ENCODE measurements around the gene TACSTD2.

TACSTD2 gene

DNA sequence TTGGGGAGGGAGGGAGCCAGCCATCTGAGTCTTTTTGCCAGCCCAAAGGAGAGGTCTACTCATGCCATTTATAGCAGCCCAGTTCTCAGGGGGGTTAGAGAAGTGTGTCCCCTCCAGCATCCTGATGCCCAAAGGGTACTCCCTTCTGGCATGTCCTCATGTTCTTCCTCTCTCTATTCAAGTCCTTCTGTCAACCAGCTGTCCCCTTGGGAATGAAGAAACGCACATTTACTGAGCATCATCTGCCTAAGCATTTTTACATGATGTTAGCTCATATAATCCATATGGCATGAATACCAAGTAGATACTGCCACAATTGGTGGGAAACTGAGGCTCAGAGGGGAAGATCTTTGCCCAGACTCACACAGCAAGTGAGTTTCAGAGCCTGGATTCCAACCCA, 14.8 kb upstream of the TACSTD2 start:
- ChIA-PET CTCF (interaction anchor here (0.9 to 1.5 kb wide), 4 partner anchors 8 to 45 kb away, joined by 3 read pairs; partner anchors contain the start of gene OMA1), POLR2A (no interaction called here)
- no peak for TF ChIP-seq CTCF (IDR thresholded peaks at IDR 0.05; ENCODE audit: insufficient read depth, low read length, missing control alignments)
- no peak overlapping the region for H3K4me3 ChIP-seq (ENCODE audit: low read depth, low read length)
- no peak for DNase-seq (ENCODE audit: low read depth, low spot score)

- H3K4me3 ChIP-seq (ENCODE audit: low read depth, low read length), result no peak overlapping the region
- POLR2A ChIA-PET, result no interaction called here
- CTCF ChIA-PET, result interaction anchor here (0.7 kb wide), 1 partner anchor 8 kb away, joined by 3 read pairs; no protein-coding TSS in a partner anchor
- TF ChIP-seq CTCF (IDR thresholded peaks at IDR 0.05; ENCODE audit: insufficient read depth, low read length, missing control alignments), result no peak
- DNase-seq (ENCODE audit: low read depth, low spot score), result no peak
Observed at GRCh38 chr1:58590019-58590418, 13.0 kb upstream of the TACSTD2 start.

DNA sequence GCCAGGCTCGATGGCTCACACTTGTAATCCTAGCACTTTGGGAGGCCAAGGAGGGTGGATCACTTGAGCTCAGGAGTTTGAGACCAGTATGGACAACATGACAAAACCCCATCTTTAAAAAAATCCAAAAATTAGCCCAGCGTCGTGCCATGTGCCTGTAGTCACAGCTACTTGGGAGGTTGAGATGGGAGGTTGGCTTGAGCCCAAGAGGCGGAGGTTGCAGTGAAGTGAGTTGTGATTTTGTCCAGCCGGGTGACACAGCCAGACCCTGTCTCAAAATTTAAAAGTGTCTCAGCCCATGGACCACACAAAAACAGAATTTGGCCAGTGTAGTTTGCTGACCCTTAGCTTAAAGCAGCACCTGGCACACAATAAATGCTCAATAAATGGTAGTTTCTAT, 11.3 kb upstream of the TACSTD2 start:
- POLR2A ChIA-PET, result no interaction called here
- H3K4me3 ChIP-seq (ENCODE audit: low read depth, low read length), result no peak overlapping the region
- no peak for TF ChIP-seq CTCF (IDR thresholded peaks at IDR 0.05; ENCODE audit: insufficient read depth, low read length, missing control alignments)
- CTCF ChIA-PET, result interaction anchor here (1.0 kb wide), 1 partner anchor 64 kb away, joined by 3 read pairs; no protein-coding TSS in a partner anchor
- no peak for DNase-seq (ENCODE audit: low read depth, low spot score)

- no peak overlapping the region for H3K4me3 ChIP-seq (ENCODE audit: low read depth, low read length)
- no peak for DNase-seq (ENCODE audit: low read depth, low spot score)
- POLR2A ChIA-PET, result no interaction called here
- CTCF ChIA-PET, result no interaction called here
- TF ChIP-seq CTCF (IDR thresholded peaks at IDR 0.05; ENCODE audit: insufficient read depth, low read length, missing control alignments), result no peak
Observed at GRCh38 chr1:58587667-58588066, 10.6 kb upstream of the TACSTD2 start.

GRCh38 chr1:58586271-58586670, 9.2 kb upstream of the TACSTD2 start:
- ChIA-PET CTCF (interaction anchor here (1.4 kb wide), 1 partner anchor 66 kb away, joined by 4 read pairs; no protein-coding TSS in a partner anchor), POLR2A (no interaction called here)
- no peak overlapping the region for H3K4me3 ChIP-seq (ENCODE audit: low read depth, low read length)
- no peak for DNase-seq (ENCODE audit: low read depth, low spot score)
- TF ChIP-seq CTCF (IDR thresholded peaks at IDR 0.05; ENCODE audit: insufficient read depth, low read length, missing control alignments), result no peak

GRCh38 chr1:58585581-58586151, 8.6 kb upstream of the TACSTD2 start:
- no peak overlapping the region for H3K4me3 ChIP-seq (ENCODE audit: low read depth, low read length)
- POLR2A ChIA-PET, result no interaction called here
- DNase-seq (ENCODE audit: low read depth, low spot score), result no peak
- no peak for TF ChIP-seq CTCF (IDR thresholded peaks at IDR 0.05; ENCODE audit: insufficient read depth, low read length, missing control alignments)
- CTCF ChIA-PET, result interaction anchor here (1.0 to 1.4 kb wide), 2 partner anchors 10 to 67 kb away, joined by 3 to 4 read pairs; no protein-coding TSS in a partner anchor

Data from AG04449 (cell line).